Adipose tissue (tissue), 3 donors: Measurements from ENCODE around the gene GTF2H1. TPM values are rescaled to one million over a fixed set of nuclear protein-coding genes. Genes with fewer than 3 reads are reported as not detected.

Source experiments
- H3K27ac ChIP-seq: one replicate; pipeline ENCODE4 v1.5.1; 2013; ENCODE audit warnings: low read depth, low read length
- WGBS, 3 donors: extraction: QIAGEN DNeasy Blood & Tissue Kit; methylation state at CpG; one replicate each; pipeline ENCODE4 v1.1.7; 2013; 5-methylcytosine and 5-hydroxymethylcytosine counted together
- polyA plus RNA-seq, 3 donors: library from polyadenylated mRNA; stranded (reverse); fragments of 200-250 nt; gene quantifications; one replicate each; pipeline ENCODE4 v1.2.3, GENCODE V29; 2013
- donor health status: healthy with polysubstance abuse.
- donor health status: Bipolar disorder and iron deficiency.
- donor health status: healthy.

GTF2H1 gene
- 10 to 100 TPM; 16.0 to 43.5 (median 29.3) TPM for polyA plus RNA-seq

DNA sequence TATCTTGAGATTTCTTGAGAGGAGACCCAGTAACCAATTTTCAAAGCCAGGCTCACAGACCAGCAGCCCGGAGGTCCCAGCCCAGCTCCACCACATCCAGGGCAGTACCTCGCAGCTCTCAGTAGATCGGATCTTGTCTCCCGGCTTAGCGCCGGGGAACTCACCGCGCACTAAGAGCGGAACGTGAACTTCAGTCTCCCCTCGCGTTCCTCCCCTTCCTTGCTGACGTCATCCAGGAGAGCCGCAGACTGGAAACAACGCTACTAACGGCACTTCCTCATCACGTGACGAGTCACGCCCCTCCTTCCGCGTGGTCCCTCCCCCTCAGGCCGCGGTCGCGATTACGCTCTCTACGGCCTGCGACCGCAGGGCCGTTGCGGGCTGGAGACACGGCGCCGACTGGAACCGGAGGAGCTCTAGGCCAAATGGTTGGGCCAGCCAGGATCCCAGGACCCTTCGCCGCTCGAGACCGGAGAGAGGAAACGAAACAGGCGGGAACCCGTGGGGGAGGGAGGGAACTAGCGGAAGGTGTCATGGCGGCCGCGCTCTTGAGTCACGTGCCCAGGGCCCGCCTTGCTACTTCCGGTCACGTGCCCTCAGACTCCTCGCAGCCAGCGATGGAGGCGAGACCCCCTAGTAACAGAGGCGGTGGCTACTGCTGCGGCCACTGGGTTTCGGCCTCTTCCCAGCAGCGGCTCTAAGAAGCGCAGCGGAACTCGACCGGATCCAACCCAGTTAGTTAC is at the start of gene GTF2H1, which contains the start of gene HPS5:
GTF2H1 (plus strand) TSS at position 599 of the 743 bp plus-strand sequence. CDS start 10,508 bp downstream, outside the sequence.
HPS5 (minus strand) TSS at position 172 of the 743 bp plus-strand sequence. CDS start 4,282 bp downstream, outside the sequence.
- peak within 1 kb of the TSS; percentile 91 for H3K27ac ChIP-seq
- 0% methylated on average over 60 to 61 of the region's 61 CpGs for WGBS, 3 donors

GRCh38 chr11:18277565-18278271 is 44.6 kb upstream of the GTF2H1 start:
- H3K27ac ChIP-seq = no peak overlapping the region
- WGBS, 3 donors = 71 to 90% (median 72%) methylated on average over 5 of the region's 5 CpGs

- 75 to 91% (median 82%) methylated on average over 4 of the region's 4 CpGs for WGBS, 3 donors
- no peak overlapping the region for H3K27ac ChIP-seq
Observed at GRCh38 chr11:18280438-18281045, 41.8 kb upstream of the GTF2H1 start.

GRCh38 chr11:18282626-18283025 is 39.7 kb upstream of the GTF2H1 start:
- WGBS, 3 donors = 84 to 93% (median 90%) methylated on average over 2 of the region's 2 CpGs
- no peak overlapping the region for H3K27ac ChIP-seq

- WGBS, 3 donors = 96 to 97% (median 97%) methylated on average over 1 of the region's 1 CpG
Observed at GRCh38 chr11:18285841-18286240, 36.5 kb upstream of the GTF2H1 start.

DNA sequence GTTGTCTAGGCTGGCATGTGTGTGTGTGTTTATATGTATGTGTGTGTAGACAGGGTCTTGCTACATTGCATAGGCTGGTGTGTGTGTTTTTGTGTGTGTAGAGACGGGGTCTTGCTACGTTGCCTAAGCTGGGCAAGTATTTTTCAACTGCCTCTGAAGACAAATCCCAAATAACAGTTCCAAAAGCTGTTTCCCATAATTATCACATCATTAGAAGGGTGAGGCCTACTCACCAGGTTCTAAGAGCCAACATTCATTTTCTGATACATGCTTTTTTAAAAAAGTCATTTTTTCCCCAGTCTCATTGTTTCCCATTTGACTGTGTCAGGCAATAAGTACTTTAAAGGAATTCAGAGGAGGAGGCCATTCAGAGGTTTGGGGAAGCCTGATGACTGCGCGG is 33.5 kb upstream of the GTF2H1 start:
- no peak overlapping the region for H3K27ac ChIP-seq
- 95 to 98% (median 95%) methylated on average over 4 of the region's 4 CpGs for WGBS, 3 donors

More at GRCh38 chr11:18285841-18286240, 36.5 kb upstream of the GTF2H1 start:
- no peak overlapping the region for H3K27ac ChIP-seq

DNA sequence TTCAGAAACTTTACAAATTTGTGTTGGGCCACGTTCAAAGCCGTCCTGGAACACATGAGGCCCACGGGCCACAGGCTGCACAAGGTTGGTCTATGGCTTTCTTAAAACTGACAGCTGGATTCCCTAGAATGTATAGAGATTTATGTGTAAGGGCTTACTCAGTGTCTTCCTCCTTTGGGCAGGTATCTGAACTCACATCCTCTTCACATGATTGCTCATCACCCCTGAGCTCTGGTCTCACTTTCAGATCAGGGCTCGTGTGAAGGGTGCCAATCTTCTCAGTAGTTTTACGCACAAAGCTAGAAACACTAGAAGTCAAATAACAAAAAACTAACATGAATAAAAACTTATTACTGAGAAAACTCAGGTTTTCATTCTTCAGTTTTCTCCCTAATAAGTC is 27.5 kb upstream of the GTF2H1 start:
- no peak overlapping the region for H3K27ac ChIP-seq
- WGBS, 3 donors = 92 to 95% (median 94%) methylated on average over 5 of the region's 5 CpGs

- H3K27ac ChIP-seq = no peak overlapping the region
- 94 to 98% (median 95%) methylated on average over 2 of the region's 2 CpGs for WGBS, 3 donors
Observed at GRCh38 chr11:18295316-18295715, 27.1 kb upstream of the GTF2H1 start.

DNA sequence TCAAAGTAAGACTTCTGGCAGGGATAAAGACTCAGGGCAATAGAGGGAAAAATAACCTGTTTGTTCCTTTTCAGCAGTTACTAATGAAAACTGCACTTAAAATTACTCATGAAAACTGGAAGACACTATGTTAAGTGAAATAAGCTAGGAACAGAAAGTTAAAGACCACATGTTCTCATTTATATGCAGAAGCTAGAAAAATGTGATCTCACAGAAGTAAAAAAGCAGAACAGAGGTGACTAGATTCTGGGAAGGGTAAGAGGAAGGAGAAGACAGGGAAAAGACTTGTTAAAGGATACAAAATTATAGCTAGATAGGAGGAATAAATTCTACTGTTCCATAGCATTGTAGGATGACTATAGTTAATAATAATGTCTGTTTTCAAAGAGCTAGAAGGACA is 22.6 kb upstream of the GTF2H1 start:
- H3K27ac ChIP-seq = no peak overlapping the region

- H3K27ac ChIP-seq = no peak overlapping the region
Observed at GRCh38 chr11:18304745-18305144, 17.6 kb upstream of the GTF2H1 start.

DNA sequence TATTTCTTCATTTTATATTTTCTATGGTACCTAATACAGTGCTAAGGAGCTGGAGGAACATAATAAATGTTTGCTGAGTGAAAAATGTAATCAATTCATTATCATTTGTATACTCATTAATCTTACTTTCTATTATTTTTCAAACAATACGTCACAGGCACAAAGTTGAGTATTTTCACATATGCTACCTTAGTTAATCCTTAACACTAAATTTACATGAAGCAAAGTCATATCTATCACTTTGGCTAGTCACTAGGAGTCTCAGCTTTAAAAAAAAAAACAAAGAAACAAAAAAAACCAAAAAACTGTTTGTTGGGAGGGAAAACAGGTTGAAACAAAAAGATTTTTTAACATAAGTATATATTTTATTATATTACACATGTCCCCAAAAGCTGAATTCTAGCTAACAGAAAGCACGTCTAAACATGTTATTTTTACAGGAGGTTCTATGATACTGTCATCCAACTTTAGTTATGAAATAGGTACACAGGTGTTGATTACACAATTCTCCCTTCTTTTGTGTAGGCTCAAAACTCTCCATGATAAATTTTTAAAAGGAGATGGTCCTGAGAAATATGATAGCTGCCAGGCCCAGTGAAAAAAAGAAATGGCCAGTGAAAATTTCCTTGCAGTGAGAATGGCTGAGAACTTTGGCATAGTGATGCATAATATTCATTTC is 14.8 kb upstream of the GTF2H1 start:
- H3K27ac ChIP-seq = no peak overlapping the region
- WGBS, 3 donors = 38 to 96% (median 87%) methylated on average over 2 of the region's 2 CpGs

DNA sequence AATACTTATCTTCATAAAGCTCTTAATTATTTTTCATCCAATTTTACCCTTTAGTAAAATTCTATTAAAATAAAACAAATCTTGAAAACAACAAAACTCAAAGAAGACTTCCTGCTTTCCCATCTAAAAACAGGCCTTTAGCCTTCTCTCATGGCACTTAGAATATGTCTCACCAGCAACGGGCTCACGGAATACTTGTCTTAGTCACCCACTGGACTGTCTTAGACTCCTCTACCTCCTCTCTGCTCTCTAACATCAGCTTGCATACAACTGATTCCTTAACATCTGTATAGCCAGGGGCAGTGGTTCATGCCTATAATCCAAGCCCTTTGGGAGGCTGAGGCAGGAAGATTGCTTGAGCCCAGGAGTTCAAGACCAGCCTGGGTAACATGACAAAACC is 14.1 kb upstream of the GTF2H1 start:
- no peak overlapping the region for H3K27ac ChIP-seq
- 94 to 98% (median 98%) methylated on average over 2 of the region's 2 CpGs for WGBS, 3 donors

DNA sequence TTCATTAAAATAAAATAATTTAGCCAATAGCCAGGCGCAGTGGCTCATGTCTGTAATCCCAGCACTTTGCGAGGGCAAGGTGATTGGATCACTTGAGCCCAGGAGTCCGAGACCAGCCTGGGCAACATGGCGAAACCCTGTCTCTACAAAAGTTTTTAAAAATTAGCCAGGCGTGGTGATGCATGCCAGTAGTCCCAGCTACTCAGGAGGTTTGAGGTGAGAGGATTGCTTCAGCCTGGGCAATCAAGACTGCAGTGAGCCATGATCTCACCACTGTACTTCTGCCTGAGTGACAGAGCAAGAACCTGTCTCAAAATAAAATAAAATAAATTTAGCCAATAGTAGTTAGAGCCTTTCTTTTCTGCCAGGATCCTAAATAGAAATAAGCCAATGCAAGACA is 12.7 kb upstream of the GTF2H1 start:
- no peak overlapping the region for H3K27ac ChIP-seq
- 96 to 98% (median 98%) methylated on average over 5 of the region's 5 CpGs for WGBS, 3 donors

DNA sequence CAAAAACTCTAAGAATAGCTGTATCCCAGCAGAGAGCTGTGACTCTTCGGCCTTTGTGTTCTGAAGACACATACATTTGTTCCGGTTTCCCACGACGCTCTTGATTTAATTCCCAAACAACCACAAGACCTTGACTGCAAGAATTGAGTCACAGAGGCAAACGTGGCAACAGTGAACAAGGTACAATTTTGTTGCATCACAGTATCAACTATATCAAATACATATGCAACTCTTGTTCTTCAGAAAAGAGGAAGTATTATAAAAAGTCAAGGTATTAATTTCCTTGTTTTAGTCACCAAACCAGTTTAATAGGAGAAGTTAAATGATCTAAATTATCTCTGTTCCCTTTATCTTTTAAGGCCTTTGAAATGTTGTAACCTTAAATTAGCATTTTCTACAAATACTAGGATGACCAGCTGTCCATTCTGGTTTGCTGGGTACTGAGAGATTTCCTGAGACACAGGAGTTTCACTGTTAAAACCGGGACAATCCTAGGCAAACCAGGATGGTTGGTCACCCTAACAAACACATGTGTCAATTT is 11.5 kb upstream of the GTF2H1 start:
- no peak overlapping the region for H3K27ac ChIP-seq
- WGBS, 3 donors = 64 to 76% (median 73%) methylated on average over 6 of the region's 6 CpGs

- no peak overlapping the region for H3K27ac ChIP-seq
- WGBS, 3 donors = 61 to 88% (median 82%) methylated on average over 3 of the region's 3 CpGs
Observed at GRCh38 chr11:18312012-18312411, 10.4 kb upstream of the GTF2H1 start.

DNA sequence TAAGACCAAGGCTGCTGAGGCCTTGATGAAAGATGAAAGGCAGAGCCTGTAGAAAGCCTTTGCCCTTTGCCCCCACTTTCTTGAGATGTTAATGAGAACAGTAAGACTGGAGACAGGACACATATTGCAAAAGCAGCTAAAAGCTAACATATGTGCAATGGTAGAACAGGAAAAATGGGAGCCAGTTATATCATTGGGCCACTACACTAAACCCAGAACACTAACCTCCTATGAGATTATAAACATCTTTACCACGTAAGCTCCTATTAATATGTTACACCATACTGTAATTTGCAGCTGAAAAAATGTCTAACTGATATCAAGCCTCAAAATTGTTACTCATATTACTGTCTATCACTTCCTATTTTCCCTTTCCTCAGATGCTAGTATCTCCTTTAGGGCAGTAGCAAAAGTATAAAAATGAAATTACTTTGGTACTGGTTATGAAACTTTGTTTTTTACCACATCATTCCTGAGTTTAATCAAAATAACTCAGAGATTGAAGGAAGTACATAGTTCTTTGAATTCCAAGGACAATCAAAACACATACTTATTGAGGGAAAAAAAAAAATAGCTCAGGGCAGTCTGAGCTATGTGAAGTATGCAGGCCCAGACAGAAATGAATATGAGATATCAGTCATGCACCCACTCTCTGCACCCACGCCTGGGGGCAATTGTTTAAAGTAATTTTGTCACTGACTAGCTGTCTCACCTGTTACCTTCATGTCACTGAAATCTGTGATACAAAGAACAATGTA is 9.5 kb upstream of the GTF2H1 start:
- H3K27ac ChIP-seq = no peak overlapping the region
- WGBS, 3 donors = 61 to 76% (median 68%) methylated on average over 2 of the region's 2 CpGs

GRCh38 chr11:18313965-18314763 is 8.2 kb upstream of the GTF2H1 start:
- H3K27ac ChIP-seq = no peak overlapping the region

More at GRCh38 chr11:18313965-18314763, 8.2 kb upstream of the GTF2H1 start:
- 75 to 84% (median 78%) methylated on average over 10 of the region's 10 CpGs for WGBS, 3 donors
